Liver (tissue), 3 donors: ENCODE data around the gene SHFL.

Source experiments
- ATF3 ChIP-seq: IDR thresholded peaks from 2 replicates; pipeline ENCODE4 v1.6.1; 2016; ENCODE audit warnings: antibody characterized with exemption
- TF ChIP-seq, protein P1 (sequence below): IDR thresholded peaks from 2 replicates; pipeline ENCODE4 v1.6.1; 2016; ENCODE audit warnings: antibody characterized with exemption
- TF ChIP-seq, protein P2 (sequence below): fragments of 150-350 bp; IDR thresholded peaks from 2 replicates; pipeline ENCODE4 v1.5.1; 2017; ENCODE audit warnings: improper control_type of control experiment, low read depth, low read length; ENCODE audit not compliant: missing input control
- donor health status: healthy.
- donor health status: healthy.

DNA sequence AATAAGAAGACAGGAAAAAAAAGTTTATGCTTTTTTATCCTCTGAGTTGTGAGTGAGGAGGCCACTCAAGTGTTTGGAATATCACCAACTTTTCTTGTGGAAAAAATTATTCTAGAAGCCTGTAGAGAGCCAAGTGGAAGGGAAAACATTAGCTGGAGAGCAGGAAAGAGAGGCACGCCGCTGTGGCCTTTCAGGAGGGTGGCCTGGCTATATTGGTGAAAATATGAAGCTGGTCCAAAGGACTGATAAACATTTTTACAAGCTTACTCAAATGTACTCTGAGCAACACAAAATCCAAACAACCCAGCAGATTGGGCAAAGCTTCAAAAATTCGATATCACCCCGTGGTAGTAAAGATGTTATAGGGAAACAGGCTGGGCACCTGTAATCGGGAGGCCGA lies 35.9 kb downstream of the SHFL start:
- TF ChIP-seq, protein P1, sequence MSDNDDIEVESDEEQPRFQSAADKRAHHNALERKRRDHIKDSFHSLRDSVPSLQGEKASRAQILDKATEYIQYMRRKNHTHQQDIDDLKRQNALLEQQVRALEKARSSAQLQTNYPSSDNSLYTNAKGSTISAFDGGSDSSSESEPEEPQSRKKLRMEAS: no peak
- TF ChIP-seq, protein P2, sequence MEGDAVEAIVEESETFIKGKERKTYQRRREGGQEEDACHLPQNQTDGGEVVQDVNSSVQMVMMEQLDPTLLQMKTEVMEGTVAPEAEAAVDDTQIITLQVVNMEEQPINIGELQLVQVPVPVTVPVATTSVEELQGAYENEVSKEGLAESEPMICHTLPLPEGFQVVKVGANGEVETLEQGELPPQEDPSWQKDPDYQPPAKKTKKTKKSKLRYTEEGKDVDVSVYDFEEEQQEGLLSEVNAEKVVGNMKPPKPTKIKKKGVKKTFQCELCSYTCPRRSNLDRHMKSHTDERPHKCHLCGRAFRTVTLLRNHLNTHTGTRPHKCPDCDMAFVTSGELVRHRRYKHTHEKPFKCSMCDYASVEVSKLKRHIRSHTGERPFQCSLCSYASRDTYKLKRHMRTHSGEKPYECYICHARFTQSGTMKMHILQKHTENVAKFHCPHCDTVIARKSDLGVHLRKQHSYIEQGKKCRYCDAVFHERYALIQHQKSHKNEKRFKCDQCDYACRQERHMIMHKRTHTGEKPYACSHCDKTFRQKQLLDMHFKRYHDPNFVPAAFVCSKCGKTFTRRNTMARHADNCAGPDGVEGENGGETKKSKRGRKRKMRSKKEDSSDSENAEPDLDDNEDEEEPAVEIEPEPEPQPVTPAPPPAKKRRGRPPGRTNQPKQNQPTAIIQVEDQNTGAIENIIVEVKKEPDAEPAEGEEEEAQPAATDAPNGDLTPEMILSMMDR: no peak
- TF ChIP-seq ATF3: no peak
